HUES48 (cell line): ENCODE results near the gene NOP9.

Source experiments
- H3K27ac ChIP-seq: one replicate; pipeline ENCODE4 v1.7.0; 2013; ENCODE audit warnings: low read depth, low read length, inconsistent platforms
- H3K27me3 ChIP-seq: 2 replicates; pipeline ENCODE4 v1.6.1; 2013; ENCODE audit warnings: mild to moderate bottlenecking, low read length; ENCODE audit not compliant: control insufficient read depth, insufficient read depth
- H3K36me3 ChIP-seq: 2 replicates; pipeline ENCODE4 v1.6.1; 2013; ENCODE audit warnings: low read length; ENCODE audit not compliant: control insufficient read depth, insufficient read depth
- H3K4me1 ChIP-seq: 2 replicates; pipeline ENCODE4 v1.6.1; 2013; ENCODE audit warnings: mild to moderate bottlenecking, low read length; ENCODE audit not compliant: control insufficient read depth, insufficient read depth
- H3K4me3 ChIP-seq: 2 replicates; pipeline ENCODE4 v1.5.1; 2013; ENCODE audit warnings: mild to moderate bottlenecking, low read depth, low read length
- H3K9ac ChIP-seq: 2 replicates; pipeline ENCODE4 v1.6.1; 2013; ENCODE audit warnings: mild to moderate bottlenecking, low read depth, low read length, moderate library complexity
- H3K9me3 ChIP-seq: 2 replicates; pipeline ENCODE4 v1.6.1; 2013; ENCODE audit warnings: low read length; ENCODE audit not compliant: control insufficient read depth, insufficient read depth

NOP9 gene

DNA sequence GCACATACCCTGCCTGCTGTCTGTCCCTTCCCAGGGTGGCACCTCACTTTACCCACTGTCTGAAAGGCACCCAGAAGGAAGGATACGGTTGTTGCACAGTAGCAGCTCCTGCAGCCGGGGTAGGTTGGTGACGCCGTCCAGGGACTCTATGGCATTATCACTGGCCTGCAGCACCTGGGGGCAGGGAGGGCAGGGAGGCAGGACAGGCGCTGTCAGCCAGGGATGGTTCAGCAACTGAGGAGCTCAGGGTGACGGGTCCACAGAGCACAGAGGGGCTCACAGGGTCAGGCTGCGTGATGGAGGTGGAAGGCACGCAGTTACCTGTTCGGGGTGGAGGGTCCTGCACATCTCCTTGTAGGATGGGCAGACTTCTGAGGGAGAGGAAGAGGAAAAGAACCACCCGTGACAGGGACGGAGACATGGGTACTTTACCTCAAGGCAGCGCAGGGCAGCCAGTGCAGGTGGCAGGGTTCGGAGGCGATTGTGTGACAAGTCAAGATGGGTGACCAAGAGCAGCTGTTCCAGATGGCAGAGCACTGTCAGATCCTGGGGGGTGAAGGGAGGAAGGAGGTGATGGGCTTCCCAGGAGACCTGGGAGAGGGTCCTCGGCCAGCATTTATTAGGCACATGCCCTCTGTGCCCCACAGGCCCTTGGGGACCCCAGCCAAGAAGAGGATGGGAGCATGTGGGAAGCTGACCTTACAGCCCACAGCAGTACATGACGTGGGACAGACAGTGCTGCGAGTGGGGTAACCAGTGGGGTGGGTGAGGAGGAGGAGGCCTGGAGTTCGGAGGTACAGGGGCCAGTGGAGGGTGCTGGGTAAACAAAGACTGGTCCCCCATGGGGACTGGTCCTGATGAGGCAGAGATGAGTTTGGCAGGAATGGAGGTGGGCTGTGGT is 33.1 kb upstream of the NOP9 start:
- Histone ChIP-seq H3K9ac (no peak overlapping the region), H3K36me3 (peaks cover 9% of the 10 kb centered on the region), H3K27ac (no peak overlapping the region), H3K4me3 (no peak overlapping the region), H3K27me3 (no peaks in the 10 kb centered on the region), H3K4me1 (no peaks in the 10 kb centered on the region), H3K9me3 (no peaks in the 10 kb centered on the region)

GRCh38 chr14:24267516-24267915 is 32.1 kb upstream of the NOP9 start:
- H3K9ac ChIP-seq, result no peak overlapping the region
- 0 out of 2 replicates have a peak, but pooled peaks cover 4% of the 10 kb centered on the region for H3K4me1 ChIP-seq

GRCh38 chr14:24268225-24268624 is 31.4 kb upstream of the NOP9 start:
- no peak overlapping the region for H3K9ac ChIP-seq
- peaks cover 9% of the 10 kb centered on the region for H3K36me3 ChIP-seq
- H3K4me3 ChIP-seq, result no peak overlapping the region
- H3K9me3 ChIP-seq, result no peaks in the 10 kb centered on the region
- H3K27me3 ChIP-seq, result no peaks in the 10 kb centered on the region
- no peak overlapping the region for H3K27ac ChIP-seq
- H3K4me1 ChIP-seq, result 0 out of 2 replicates have a peak, but pooled peaks cover 4% of the 10 kb centered on the region

More at GRCh38 chr14:24267516-24267915, 32.1 kb upstream of the NOP9 start:
- Histone ChIP-seq H3K9me3 (no peaks in the 10 kb centered on the region), H3K4me3 (no peak overlapping the region), H3K27me3 (no peaks in the 10 kb centered on the region), H3K36me3 (peaks cover 9% of the 10 kb centered on the region), H3K27ac (no peak overlapping the region)

DNA sequence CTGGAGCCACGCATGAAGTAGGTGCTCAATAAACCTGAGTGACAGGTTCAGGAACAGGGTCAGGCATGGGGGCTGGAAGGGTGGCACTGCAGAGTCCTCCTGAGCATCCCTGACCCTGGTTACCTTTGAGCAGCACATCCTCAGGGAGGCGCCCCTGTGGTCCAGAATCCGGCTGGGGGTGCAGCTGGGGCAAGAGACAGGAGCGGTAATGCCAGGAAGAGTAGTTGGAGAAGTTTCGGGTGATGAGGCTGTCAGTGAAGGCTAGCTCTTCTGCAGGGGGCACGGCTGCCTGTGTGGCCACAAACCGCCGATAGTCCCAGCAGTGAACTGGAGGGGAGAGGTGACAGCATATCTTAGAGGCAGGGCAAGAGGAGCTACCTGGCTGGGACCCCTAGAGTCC is 30.3 kb upstream of the NOP9 start:
- no peak overlapping the region for H3K4me3 ChIP-seq
- H3K4me1 ChIP-seq, result peaks cover 7% of the 10 kb centered on the region; the same call in 1 of the 2 replicates
- H3K36me3 ChIP-seq, result peaks cover 9% of the 10 kb centered on the region
- H3K9me3 ChIP-seq, result no peaks in the 10 kb centered on the region
- no peak overlapping the region for H3K27ac ChIP-seq
- H3K27me3 ChIP-seq, result no peaks in the 10 kb centered on the region
- no peak overlapping the region for H3K9ac ChIP-seq

- no peak overlapping the region for H3K9ac ChIP-seq
- H3K4me3 ChIP-seq, result no peak overlapping the region
- no peaks in the 10 kb centered on the region for H3K9me3 ChIP-seq
- no peak overlapping the region for H3K27ac ChIP-seq
- peaks cover 7% of the 10 kb centered on the region; the same call in 1 of the 2 replicates for H3K4me1 ChIP-seq
- H3K27me3 ChIP-seq, result no peaks in the 10 kb centered on the region
- peaks cover 9% of the 10 kb centered on the region for H3K36me3 ChIP-seq
These were observed 29.6 kb upstream of the NOP9 start for GRCh38 chr14:24269910-24270536.

DNA sequence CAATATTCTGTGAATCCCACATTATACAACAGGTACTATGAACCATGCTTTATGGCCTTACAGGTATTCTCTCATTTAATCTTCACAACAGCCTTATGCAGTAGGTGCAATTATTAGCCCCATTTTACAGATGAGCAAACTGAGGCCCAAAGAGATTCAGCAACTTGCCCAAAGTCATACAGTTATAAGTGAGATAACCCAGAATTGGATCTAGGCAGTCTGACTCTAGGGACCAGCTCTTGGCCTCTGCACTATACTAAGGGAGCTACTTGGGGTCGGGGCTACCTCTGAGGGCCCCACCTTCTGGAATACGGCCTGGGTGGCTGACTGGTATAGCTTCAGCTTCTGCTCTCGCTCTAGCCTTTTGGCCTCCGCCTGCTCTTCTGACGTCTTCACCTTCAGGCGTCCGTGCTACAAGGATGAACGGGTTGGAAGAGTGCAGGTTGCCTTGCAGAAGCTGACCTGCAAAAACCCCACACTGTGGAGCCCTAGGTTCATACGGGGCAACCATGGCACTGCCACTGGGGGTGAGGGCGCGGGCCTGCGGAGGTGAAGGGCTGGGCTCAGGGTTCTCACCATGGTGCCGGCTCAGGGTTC is 29.0 kb upstream of the NOP9 start:
- H3K27me3 ChIP-seq, result no peaks in the 10 kb centered on the region
- no peaks in the 10 kb centered on the region for H3K9me3 ChIP-seq
- peak overlapping the region; percentile 95; the same call in 1 of the 2 replicates for H3K9ac ChIP-seq
- H3K4me3 ChIP-seq, result peak overlapping the region; percentile 90
- peaks cover 7% of the 10 kb centered on the region; the same call in 1 of the 2 replicates for H3K4me1 ChIP-seq
- peak overlapping the region; percentile 96 for H3K27ac ChIP-seq
- H3K36me3 ChIP-seq, result peaks cover 9% of the 10 kb centered on the region

GRCh38 chr14:24271134-24271833 is 28.4 kb upstream of the NOP9 start, which contains the start of gene RABGGTA:
RABGGTA (minus strand) TSS chr14:24271597; CDS start chr14:24271115, 482 bp downstream.
- Histone ChIP-seq H3K4me1 (peaks cover 7% of the 10 kb centered on the region; the same call in 1 of the 2 replicates), H3K27me3 (no peaks in the 10 kb centered on the region), H3K9ac (peak within 1 kb of the TSS; percentile 95), H3K4me3 (peak within 1 kb of the TSS; percentile 90), H3K9me3 (no peaks in the 10 kb centered on the region), H3K36me3 (peaks cover 6% of the 10 kb centered on the region), H3K27ac (peak within 1 kb of the TSS; percentile 96)

- Histone ChIP-seq H3K4me3 (peak overlapping the region; percentile 90), H3K27ac (no peak overlapping the region), H3K9me3 (no peaks in the 10 kb centered on the region), H3K9ac (no peak overlapping the region), H3K36me3 (peaks cover 3% of the 10 kb centered on the region), H3K4me1 (peaks cover 7% of the 10 kb centered on the region; the same call in 1 of the 2 replicates), H3K27me3 (no peaks in the 10 kb centered on the region)
These were observed 27.8 kb upstream of the NOP9 start for GRCh38 chr14:24271834-24272263.

- H3K9ac ChIP-seq, result no peak overlapping the region
- H3K27me3 ChIP-seq, result no peaks in the 10 kb centered on the region
- no peaks in the 10 kb centered on the region; the same call in 1 of the 2 replicates for H3K36me3 ChIP-seq
- no peak overlapping the region for H3K27ac ChIP-seq
- peaks cover 7% of the 10 kb centered on the region; the same call in 1 of the 2 replicates for H3K4me1 ChIP-seq
- H3K4me3 ChIP-seq, result no peak overlapping the region
- H3K9me3 ChIP-seq, result no peaks in the 10 kb centered on the region
These were observed 27.2 kb upstream of the NOP9 start for GRCh38 chr14:24272467-24272866.

DNA sequence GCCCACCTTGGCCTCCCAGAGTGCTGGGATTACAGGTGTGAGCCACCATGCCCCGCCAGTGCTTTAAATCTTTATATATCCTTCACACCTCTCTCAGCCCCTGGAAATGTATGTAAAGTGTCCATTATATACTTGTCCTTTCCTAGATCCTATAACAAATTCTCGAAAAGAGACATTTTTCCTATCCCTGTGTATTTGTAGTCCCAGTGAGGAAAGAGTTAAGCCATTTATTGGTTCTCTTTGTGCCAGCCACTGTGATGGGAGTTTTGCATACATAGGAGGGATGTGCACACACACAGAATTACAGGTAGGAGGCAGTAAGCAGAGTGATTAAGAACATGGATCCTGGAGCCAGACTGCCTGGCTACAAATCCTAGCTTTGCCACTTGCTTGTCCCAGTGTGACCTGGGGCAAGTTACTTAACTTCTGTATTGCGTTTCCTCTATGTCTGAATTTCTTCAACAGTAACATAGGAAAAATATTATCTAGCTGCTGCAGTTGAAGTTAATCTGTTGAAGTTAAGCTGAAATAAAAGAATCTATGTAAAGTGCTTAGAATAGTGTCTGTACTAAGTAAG is 26.1 kb upstream of the NOP9 start:
- H3K4me1 ChIP-seq, result peaks cover 7% of the 10 kb centered on the region; the same call in 1 of the 2 replicates
- no peak overlapping the region for H3K27ac ChIP-seq
- H3K4me3 ChIP-seq, result no peak overlapping the region
- no peaks in the 10 kb centered on the region; the same call in 1 of the 2 replicates for H3K36me3 ChIP-seq
- H3K9me3 ChIP-seq, result no peaks in the 10 kb centered on the region
- no peaks in the 10 kb centered on the region for H3K27me3 ChIP-seq
- no peak overlapping the region for H3K9ac ChIP-seq
